GM12891 (cell line): ENCODE measurements around the gene GIT2.
"Not testable (repeated sequence)": the region's sequence is repeated elsewhere in the genome, so short reads cannot be mapped to it uniquely, and the experiment has no call there.

Experiments
- DNase-seq: peaks from one replicate; pipeline ENCODE4 v3.0.0; 2011; ENCODE audit warnings: low spot score; ENCODE audit not compliant: insufficient read length
- FAIRE-seq: peaks from 2 replicates; lab custom pipeline; 2011; peaks lifted over from hg19 to GRCh38; lab: Jason Lieb, UNC
- PAX5 ChIP-seq: IDR thresholded peaks from 2 replicates; pipeline ENCODE4 v1.6.1; 2011; ENCODE audit warnings: low read length, moderate library complexity, mild to moderate bottlenecking; ENCODE audit not compliant: insufficient read depth, severe bottlenecking
- POLR2A ChIP-seq: IDR thresholded peaks from 2 replicates; pipeline ENCODE4 v1.6.1; 2011; ENCODE audit warnings: low read depth, low read length, control low read depth
- POLR2AphosphoS5 ChIP-seq: IDR thresholded peaks from 2 replicates; pipeline ENCODE4 v1.6.1; 2011; ENCODE audit warnings: low read depth, low read length, control low read depth
- POU2F2 ChIP-seq: IDR thresholded peaks from 2 replicates; pipeline ENCODE4 v1.6.1; 2011; ENCODE audit warnings: low read depth, mild to moderate bottlenecking, control low read depth, low read length, moderate library complexity
- SPI1 ChIP-seq: IDR thresholded peaks from 2 replicates; pipeline ENCODE4 v1.6.1; 2011; ENCODE audit warnings: low read depth, low read length, control low read depth
- TAF1 ChIP-seq: IDR thresholded peaks from 2 replicates; pipeline ENCODE4 v1.6.1; 2011; ENCODE audit warnings: low read depth, low read length, control low read depth

GIT2 gene

GRCh38 chr12:109997393-109997792 lies 1.2 kb upstream of the GIT2 start:
- TF ChIP-seq PAX5 (no peak), SPI1 (no peak), POU2F2 (no peak), POLR2A (no peak), POLR2AphosphoS5 (no peak), TAF1 (no peak)

GRCh38 chr12:109996483-109996853 lies 300 bp upstream of the GIT2 start:
- TF ChIP-seq POU2F2 (no peak), PAX5 (no peak), SPI1 (no peak), TAF1 (no peak), POLR2A (no peak), POLR2AphosphoS5 (no peak)
- no peak for FAIRE-seq
- DNase-seq, result no peak

More at GRCh38 chr12:109997393-109997792, 1.2 kb upstream of the GIT2 start:
- no peak for FAIRE-seq
- no peak for DNase-seq

GRCh38 chr12:109995361-109995685 lies 845 bp downstream of the GIT2 start:
- FAIRE-seq (no peak), DNase-seq (no peak)
- TF ChIP-seq SPI1, result no peak
- no peak for TF ChIP-seq TAF1
- TF ChIP-seq PAX5, result no peak
- TF ChIP-seq POU2F2, result no peak
- TF ChIP-seq POLR2AphosphoS5, result no peak
- TF ChIP-seq POLR2A, result no peak

GRCh38 chr12:109994401-109995175 lies 1.6 kb downstream of the GIT2 start:
- DNase-seq (no peak), FAIRE-seq (peak; percentile 50)

GRCh38 chr12:109993091-109993490 lies 3.1 kb downstream of the GIT2 start:
- no peak for FAIRE-seq
- TF ChIP-seq PAX5, result no peak
- TF ChIP-seq POLR2AphosphoS5, result no peak
- no peak for TF ChIP-seq SPI1
- no peak for TF ChIP-seq POU2F2
- TF ChIP-seq TAF1, result no peak
- no peak for DNase-seq

More at GRCh38 chr12:109994401-109995175, 1.6 kb downstream of the GIT2 start:
- peak; percentile 66 for TF ChIP-seq SPI1
- TF ChIP-seq TAF1, result no peak

GRCh38 chr12:109991586-109991985 lies 4.6 kb downstream of the GIT2 start:
- DNase-seq (no peak), FAIRE-seq (no peak)
- TF ChIP-seq TAF1, result no peak
- no peak for TF ChIP-seq POU2F2
- TF ChIP-seq POLR2A, result no peak
- TF ChIP-seq POLR2AphosphoS5, result no peak
- no peak for TF ChIP-seq SPI1

- FAIRE-seq (no peak), DNase-seq (no peak)
- no peak for TF ChIP-seq PAX5
Observed at GRCh38 chr12:109989380-109989779, 6.8 kb downstream of the GIT2 start.

- FAIRE-seq, result no peak
- TF ChIP-seq TAF1, result no peak
- peak; percentile 80 for TF ChIP-seq SPI1
- no peak for DNase-seq
Observed at GRCh38 chr12:109988903-109989302, 7.3 kb downstream of the GIT2 start.

- no peak for TF ChIP-seq PAX5
- TF ChIP-seq POU2F2, result no peak
- TF ChIP-seq POLR2A, result no peak
- no peak for TF ChIP-seq SPI1
- DNase-seq, result no peak
- FAIRE-seq, result no peak
Observed at GRCh38 chr12:109988274-109988673, 7.9 kb downstream of the GIT2 start.

- FAIRE-seq (no peak), DNase-seq (no peak)
- no peak for TF ChIP-seq SPI1
- TF ChIP-seq POU2F2, result no peak
- no peak for TF ChIP-seq PAX5
Observed at GRCh38 chr12:109987615-109988014, 8.6 kb downstream of the GIT2 start.

GRCh38 chr12:109986236-109986635 lies 9.9 kb downstream of the GIT2 start:
- DNase-seq, FAIRE-seq: not testable (repeated sequence)
